Stomach (tissue), 4 donors: ENCODE results near the gene SLC25A34.

Experiments
- POLR2AphosphoS5 ChIP-seq, 3 donors: sonication (generic); formaldehyde crosslinking; IDR thresholded peaks; one replicate each; pipeline ENCODE4 v1.6.1; 2016; ENCODE audit warnings: antibody characterized with exemption in 3 of 3
- TF ChIP-seq, protein P1 (sequence below), 7 experiments: fragments of 450-650 bp in 4 of 7; fragments of 200-600 bp in 3 of 7; sonication (generic) in 3 of 7; IDR thresholded peaks; one replicate each; pipeline ENCODE4 v1.5.1; 2016 to 2019; ENCODE audit warnings: antibody characterized with exemption in 7 of 7, control low read depth in 2 of 7, mild to moderate bottlenecking in 1 of 7

DNA sequence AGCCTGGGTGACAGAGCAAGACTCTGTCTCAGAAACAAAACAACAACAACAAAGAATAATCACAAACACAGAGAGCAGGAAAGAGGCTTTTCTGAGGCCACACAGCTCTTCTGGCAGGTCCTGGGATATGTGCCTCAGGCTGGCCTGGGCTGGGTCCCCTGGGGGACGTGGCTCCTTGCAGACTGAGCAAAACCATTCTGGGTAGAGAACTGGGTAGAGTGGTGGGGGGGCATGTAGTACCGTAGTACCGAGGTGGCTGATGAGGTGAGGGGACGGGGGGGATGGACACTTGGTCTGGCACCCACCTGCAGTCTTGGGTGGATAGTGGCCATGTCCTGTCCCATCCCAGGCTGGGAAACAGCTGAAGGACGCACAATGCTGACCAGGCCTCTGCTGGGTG is 12.2 kb downstream of the SLC25A34 start:
- TF ChIP-seq, protein P1, sequence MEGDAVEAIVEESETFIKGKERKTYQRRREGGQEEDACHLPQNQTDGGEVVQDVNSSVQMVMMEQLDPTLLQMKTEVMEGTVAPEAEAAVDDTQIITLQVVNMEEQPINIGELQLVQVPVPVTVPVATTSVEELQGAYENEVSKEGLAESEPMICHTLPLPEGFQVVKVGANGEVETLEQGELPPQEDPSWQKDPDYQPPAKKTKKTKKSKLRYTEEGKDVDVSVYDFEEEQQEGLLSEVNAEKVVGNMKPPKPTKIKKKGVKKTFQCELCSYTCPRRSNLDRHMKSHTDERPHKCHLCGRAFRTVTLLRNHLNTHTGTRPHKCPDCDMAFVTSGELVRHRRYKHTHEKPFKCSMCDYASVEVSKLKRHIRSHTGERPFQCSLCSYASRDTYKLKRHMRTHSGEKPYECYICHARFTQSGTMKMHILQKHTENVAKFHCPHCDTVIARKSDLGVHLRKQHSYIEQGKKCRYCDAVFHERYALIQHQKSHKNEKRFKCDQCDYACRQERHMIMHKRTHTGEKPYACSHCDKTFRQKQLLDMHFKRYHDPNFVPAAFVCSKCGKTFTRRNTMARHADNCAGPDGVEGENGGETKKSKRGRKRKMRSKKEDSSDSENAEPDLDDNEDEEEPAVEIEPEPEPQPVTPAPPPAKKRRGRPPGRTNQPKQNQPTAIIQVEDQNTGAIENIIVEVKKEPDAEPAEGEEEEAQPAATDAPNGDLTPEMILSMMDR (IDR thresholded peaks at IDR 0.05): no peak
- TF ChIP-seq POLR2AphosphoS5 (IDR thresholded peaks at IDR 0.05): no peak
